GM13976 (cell line): Measurements from ENCODE around the gene DYNLT2B.
"Not testable (repeated sequence)": the region's sequence is repeated elsewhere in the genome, so short reads cannot be mapped to it uniquely, and the experiment has no call there.

Experiments used
- DNase-seq: peaks from one replicate; pipeline ENCODE4 v3.0.0; 2012; ENCODE audit warnings: low spot score
- CTCF ChIP-seq: IDR thresholded peaks from 2 replicates; pipeline ENCODE4 v1.5.1; 2012; ENCODE audit warnings: borderline replicate concordance, mild to moderate bottlenecking; ENCODE audit not compliant: insufficient read depth; ENCODE audit errors: extremely low read depth, missing control alignments, control extremely low read depth
- in situ Hi-C: fragments of 300-500 bp; cut with MboI; formaldehyde crosslinking; loops from one replicate; pipeline ENCODE4 v1.12.0; 2022; ENCODE audit warnings: low sequenced_read_pairs, mixed read lengths, inconsistent platforms; ENCODE audit not compliant: unreplicated experiment

Gene DYNLT2B

GRCh38 chr3:196255776-196256175 lies 62.3 kb downstream of the DYNLT2B start:
- no peak for DNase-seq
- TF ChIP-seq CTCF, result no peak
- in situ Hi-C loops, result loop anchor here (10.0 kb wide), 1 partner anchor 259 kb away; the partner anchor contains the start of gene SMCO1

- no peak for TF ChIP-seq CTCF
- no peak for DNase-seq
- in situ Hi-C loops, result loop anchor here (10.0 kb wide), 1 partner anchor 260 kb away; the partner anchor contains the start of gene SMCO1
Observed at GRCh38 chr3:196254376-196255283, 63.4 kb downstream of the DYNLT2B start.

GRCh38 chr3:196251918-196252317 lies 66.1 kb downstream of the DYNLT2B start:
- TF ChIP-seq CTCF, result no peak
- in situ Hi-C loops, result loop anchor here (10.0 kb wide), 1 partner anchor 263 kb away; the partner anchor contains the start of gene SMCO1

GRCh38 chr3:196246612-196247308 lies 71.3 kb downstream of the DYNLT2B start:
- TF ChIP-seq CTCF, result no peak
- in situ Hi-C loops, result no loop called here

More at GRCh38 chr3:196251918-196252317, 66.1 kb downstream of the DYNLT2B start:
- no peak for DNase-seq

GRCh38 chr3:196244166-196244565 lies 73.9 kb downstream of the DYNLT2B start:
- DNase-seq, in situ Hi-C loops: not testable (repeated sequence)

More at GRCh38 chr3:196246612-196247308, 71.3 kb downstream of the DYNLT2B start:
- DNase-seq, result no peak

- in situ Hi-C loops, result no loop called here
- DNase-seq, result no peak
- TF ChIP-seq CTCF, result no peak
Observed at GRCh38 chr3:196241704-196242103, 76.3 kb downstream of the DYNLT2B start.
